Pons (tissue), 1 donor: Measurements from ENCODE around the gene KRTAP12-2.

Source experiments
- DNase-seq: peaks from one replicate; pipeline ENCODE4 v3.0.0-alpha.2; 2016; ENCODE audit warnings: low spot score

The KRTAP12-2 gene, protein sequence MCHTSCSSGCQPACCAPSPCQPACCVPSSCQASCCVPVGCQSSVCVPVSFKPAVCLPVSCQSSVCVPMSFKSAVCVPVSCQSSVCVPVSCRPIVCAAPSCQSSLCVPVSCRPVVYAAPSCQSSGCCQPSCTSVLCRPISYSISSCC

DNA sequence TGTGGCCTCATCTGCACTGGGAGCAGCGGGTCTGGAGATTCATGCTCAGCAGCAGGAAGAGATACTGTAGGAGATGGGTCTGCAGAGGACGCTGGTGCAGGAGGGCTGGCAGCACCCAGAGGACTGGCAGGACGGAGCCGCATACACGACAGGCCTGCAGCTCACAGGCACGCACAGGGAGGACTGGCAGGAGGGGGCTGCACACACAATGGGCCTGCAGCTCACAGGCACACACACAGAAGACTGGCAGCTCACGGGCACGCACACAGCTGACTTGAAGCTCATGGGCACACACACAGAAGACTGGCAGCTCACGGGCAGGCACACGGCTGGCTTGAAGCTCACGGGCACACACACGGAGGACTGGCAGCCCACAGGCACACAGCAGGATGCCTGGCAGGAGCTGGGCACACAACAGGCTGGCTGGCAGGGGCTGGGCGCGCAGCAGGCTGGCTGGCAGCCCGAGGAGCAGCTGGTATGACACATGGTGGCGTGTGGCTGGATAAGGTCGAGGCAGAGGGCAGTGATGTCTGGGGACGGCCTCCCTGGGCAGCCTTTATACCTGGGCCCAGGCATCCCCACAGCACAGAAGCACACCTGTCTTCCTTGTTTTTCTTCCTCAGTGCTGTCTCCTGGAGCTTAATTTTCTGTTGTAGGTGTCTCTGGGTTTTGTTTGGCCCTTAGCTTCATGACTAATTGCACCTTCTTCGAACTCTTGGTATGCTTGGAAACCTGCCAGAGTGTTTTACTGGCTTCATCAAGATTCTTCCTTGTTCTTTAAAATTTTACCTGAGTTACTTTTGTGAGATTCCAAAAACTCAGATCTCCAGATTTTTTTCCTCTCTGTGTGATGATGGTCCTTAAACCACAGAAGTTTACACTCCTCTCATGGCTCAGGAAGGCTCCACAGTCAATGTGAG lies at the start of gene KRTAP12-2:
TSS of gene KRTAP12-2 (minus strand) at position 527 of the 920 bp plus-strand sequence. CDS start at position 486, 41 bp downstream.
- DNase-seq, result no peak

DNA sequence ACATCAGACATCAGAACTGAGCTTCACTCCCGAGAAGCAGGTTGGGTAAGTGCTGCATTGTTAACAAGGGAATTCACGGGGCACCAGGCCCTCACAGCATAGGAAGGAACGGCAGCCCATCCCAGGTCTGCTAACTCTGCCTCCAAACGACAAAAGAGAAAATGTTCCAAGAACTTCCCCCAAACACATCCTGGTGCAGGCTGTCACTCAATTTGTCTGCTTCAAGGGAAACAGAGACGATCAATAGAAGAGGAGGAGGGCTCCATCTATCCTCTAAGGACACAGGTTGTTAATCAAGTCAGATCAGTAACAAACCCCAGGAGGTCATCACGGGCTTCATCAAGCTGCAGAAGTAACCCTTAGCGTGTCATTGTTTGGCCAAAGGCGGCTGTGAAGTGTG lies 48.2 kb upstream of the KRTAP12-2 start:
- no peak for DNase-seq

DNA sequence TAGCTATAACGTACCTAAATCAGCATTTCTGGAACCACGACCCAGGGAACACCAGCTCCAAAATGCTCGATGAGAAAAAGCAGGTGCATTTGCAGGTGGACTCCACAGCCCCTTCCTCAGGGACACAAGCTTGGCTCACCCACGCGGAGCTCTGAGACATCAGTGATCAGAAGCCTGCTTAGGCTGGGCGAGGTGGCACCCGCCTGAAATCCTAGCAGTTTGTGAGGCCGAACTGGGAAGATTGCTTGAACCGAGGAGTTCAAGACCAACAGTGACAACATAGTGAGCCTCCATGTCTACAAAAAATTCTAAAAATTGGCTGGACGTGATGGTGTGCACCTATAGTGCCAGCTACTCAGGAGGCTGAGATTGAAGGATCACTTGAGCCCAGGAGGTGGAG lies 47.1 kb upstream of the KRTAP12-2 start:
- DNase-seq, result no peak

DNA sequence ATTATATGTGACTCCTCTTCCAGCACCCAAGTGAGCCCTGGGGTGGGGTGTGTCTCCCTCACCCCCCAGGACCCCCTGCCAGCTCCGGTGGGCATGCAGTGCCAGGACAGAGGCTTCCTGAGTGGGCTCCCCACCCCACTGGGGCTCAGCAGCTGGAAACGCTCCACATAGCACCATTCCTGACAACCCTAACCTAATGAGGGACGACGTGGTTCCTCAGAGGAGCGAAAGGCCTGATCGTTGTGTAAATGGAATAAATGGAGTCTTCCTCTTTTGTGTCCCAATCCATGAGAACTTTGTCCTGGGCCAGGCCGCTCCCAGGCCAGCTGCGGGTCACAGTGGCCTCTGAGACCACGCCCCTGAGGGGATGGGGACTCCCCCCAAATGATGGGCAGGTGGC lies 46.4 kb upstream of the KRTAP12-2 start:
- no peak for DNase-seq

DNA sequence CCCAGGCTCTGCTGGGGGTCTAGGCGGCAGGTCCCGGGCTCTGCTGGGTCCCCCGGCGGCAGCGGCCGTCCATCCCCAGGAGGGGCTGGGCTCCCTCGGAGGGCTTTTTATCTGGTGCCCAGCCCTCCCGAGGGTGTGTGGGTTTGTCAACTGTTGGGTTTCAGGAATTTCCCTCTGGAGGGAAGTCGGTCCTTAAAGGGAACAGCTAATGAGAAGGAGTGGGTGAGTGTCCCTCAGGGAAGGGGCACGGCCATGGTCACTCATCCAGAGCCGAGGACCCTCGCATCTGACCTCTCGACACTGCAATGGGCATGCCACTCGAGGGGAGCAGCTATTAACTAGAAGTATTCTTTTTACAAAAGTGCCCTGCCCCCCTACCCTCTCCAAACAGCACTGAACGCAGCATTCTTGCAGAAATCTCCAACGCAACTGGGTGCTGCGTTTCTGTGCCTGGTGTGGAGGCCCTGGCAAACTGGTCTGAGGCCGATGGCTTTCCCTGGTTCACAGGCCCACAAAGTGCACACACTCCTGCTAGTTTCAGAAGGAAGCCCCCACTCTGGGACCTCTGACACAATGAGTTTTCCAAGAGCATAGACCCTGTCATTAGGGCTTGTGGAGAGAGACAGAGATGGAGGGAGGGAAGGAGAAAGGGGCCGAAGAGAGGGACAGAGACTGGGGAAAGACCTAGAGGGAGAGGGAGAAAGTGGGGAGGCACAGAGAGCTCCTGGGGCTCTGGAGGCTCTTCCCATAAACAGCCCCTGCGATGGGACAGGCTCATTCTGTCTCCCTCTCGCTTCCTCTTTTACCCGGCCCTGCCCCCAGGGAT lies 45.7 kb upstream of the KRTAP12-2 start:
- DNase-seq, result no peak

DNA sequence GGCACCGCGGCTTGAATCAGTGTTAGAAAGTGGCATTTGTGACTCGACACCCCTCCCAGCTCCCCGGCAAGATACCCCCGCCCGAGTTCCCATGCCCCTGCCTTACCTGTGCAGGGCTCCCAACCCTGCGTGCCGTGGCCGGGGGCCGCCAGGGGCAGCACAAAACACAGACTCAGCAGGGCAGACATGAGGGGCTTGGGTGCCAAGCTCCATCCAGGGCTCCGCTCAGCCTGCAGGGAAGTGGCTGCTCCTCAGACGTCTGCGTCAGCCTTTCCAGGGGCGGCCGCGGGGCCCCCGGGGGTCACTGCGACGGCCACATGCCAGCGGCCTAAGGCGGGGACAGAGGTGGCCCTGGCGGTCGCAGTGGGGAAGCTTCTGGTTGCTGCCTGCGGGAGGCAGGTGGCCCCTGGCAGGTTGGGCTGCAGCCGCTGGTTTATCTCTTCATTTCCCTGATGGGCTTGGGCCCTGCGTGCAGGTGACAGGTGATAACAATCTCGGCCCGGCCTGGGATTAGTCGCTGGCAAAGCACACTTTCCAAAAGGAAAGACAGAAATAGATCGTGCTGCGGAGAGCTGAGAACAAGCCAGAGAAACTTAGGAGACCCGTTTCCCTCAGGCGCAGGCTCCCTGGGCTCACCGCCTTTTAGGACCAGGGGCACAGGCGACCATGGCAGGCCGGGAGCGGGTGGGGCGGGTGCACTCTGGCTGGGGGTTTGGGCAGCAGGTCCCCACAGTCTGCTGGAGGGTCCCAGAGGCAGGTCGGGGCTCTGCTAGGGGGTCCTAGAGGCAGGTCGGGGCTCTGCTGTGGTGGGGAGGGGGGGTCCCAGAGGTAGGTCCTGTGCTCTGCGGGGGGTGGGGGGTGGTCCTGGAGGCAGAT lies 44.8 kb upstream of the KRTAP12-2 start, which contains the start of gene TSPEAR:
TSS of gene TSPEAR (minus strand) at position 246 of the 876 bp plus-strand sequence. CDS start at position 188, 58 bp downstream.
- no peak for DNase-seq

DNA sequence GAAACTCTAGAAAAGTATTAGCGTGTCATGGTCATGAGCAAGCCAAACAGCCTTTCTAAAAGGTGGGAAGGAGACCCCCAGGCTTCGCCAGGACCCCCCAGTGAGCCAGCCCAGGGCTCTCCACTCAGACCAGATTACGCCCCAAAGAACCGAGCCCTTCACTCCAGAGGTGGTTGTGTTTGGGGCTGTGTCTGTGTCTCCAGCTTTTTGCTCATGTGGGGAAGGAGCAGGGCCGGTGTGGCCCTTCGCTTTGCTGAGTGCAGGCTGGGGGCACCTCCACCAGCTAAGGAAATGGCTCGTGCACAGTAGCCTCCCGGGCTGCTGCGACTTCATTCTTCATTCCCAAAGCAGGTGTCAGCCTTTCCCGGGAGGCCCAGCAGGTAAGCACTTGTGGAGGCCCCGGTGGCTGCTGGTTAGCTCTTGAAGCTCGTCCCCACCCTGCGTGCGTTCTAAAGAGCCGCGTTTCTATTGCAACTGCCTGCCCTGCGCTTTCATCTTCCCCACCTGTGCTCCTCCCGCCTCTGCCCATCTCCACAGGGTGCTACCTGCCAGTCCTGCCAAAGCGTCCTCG lies 44.1 kb upstream of the KRTAP12-2 start:
- no peak for DNase-seq

DNA sequence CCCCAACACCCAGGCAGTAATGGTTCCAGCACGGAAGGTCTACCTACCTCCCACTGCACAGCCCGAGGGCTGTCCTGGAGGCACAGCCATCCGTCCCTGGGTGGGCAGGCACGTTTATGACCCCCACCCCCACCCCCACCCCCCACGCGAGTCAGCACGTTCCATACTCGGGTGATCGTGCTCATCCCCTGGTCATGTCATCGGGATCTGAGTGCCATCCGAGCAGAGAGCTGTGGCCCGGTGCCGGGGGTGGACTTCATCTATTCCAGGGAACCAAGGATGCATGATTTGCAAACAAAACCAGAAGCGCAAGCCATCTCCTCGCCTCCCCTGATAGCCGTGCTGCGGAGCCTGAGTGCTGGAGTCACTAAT lies 43.6 kb upstream of the KRTAP12-2 start:
- DNase-seq, result no peak

DNA sequence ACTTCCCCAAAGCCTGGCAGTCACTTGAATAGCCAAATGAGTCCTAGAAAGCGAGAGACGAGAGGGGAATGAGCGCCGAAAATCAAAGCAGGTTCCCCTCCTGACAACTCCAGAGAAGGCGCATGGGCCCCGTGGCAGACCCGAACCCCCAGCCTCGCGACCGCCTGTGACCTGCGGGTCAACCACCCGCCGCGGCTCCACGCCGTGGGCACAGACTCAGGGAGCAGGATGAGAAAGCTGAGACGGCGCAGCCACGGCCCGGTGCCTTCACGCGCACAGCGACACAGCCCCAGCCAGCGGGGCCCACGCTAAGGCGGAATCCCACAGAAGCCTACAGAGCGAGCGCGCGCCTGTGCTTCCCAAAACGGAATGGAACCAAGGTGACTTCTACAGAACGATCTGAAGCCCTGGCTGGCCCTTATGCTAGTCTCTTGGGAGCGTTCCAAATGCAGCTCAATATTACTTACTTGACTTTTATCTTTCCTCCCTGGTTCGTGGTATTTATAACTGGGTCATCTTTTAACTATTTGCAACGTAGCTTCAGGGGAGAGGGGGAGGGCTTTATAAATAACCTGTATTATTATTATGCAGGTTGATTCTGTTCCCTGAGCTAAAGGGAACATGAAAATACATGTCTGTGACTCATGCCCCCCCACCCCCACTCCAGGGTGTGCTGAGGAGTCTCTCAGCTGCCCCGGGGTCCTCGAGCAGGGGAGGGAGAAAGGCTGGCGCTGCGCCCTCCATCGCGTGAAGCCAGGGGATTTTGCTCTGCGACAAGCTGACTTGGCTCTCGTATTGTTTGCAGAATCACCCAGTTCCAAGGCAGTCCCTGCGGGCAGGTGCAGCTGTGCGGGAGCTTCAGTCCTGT lies 42.9 kb upstream of the KRTAP12-2 start:
- DNase-seq, result no peak

DNA sequence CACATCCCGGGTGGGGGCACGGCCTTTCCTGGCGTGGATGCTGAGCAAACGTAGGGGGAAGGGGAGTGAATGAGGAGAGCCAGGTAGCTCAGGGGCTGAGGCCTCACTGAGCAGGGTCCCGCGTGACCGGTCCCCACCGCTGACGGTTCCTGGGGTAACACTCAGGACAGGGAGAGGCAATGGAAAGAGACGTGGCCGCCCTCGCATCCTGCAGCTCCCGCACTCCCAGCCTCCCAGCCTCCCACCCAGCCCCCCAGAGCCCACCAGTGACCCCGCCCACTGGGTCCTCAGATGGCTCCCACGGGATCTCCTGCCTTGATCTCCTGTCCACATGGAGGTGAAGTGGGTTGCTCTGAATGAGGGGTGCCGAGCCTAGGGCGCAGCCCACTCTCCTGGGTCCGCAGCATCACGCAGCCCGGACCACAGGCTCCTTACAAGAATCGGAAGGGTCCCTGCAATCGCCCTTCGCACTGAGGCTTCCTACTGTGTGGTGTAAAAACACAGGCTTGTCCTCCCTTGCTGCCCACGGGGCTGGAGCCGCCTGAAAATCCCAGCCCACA lies 42.2 kb upstream of the KRTAP12-2 start:
- DNase-seq, result no peak

DNA sequence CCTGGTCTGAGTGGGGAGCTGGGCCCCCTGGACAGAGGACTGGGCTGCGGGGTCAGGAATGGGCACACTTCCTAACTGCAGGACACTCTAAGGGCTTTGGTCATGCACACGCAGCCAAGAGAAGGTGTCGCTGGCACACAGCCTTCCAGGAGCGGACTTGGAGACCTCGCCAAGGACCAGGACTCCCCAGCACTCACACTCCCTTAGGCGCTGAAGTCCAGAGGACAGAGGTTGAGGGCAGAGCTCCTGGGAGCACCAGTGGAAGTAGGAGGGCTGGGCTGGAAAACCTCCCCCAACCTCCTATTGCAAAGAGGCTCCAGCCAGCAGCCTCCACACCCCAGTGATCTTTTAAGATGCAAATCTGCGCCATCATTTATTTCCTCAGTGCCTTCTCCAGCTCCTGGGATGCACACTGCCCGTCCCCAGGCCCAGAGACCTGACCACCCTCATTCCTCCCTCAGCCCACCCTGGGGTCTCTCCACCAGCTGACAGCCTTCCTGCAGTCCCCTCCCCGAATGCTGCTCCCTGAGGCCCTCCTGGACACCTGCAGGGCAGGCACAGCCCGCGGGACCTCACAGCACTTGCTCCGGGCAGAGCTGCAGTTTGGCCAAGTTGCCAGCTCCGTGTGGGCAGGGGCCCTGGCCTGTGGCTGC lies 41.6 kb upstream of the KRTAP12-2 start:
- DNase-seq, result no peak

DNA sequence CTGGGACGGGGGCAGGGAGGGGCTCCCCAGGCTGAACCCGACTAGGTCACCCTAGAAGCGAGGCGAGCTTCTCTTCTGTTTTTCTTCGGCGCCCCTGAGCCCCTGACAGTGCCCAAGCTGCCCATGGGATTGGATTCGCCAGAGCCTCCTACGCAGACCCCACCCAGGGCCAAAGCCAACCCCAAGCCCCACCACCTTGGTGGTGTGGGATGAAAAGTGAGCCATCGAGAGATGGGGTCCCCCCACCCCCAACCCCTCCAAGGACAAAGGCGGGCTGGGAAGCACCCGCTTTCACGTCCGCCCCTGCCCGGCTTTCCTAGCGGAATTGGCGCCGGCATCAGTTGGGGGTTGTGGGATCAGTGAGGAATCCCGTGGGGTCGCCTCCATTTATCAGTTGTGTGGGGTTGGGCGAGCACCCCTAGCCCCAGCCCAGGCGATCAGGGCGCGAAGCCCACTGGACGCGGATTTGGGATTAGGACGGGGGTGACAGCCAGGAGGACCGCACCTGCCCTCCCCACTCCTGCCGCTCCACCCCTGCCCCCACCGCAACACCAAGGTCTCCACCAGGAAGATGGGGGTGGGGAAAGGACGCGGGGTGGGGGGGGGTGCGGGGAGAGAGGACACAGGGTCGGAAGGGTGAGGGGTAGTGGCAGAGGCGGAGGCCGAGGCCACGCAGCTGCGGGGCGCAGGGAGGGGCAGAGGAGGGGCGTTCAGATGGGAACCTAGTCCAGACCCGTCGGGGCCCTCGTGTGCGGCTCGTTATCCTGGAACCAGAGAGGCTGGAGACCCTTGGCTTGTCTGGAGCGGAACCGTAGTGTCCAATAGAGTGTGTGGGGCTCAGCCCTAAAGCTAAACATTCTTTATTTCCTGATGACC lies 40.2 kb upstream of the KRTAP12-2 start:
- no peak for DNase-seq

DNA sequence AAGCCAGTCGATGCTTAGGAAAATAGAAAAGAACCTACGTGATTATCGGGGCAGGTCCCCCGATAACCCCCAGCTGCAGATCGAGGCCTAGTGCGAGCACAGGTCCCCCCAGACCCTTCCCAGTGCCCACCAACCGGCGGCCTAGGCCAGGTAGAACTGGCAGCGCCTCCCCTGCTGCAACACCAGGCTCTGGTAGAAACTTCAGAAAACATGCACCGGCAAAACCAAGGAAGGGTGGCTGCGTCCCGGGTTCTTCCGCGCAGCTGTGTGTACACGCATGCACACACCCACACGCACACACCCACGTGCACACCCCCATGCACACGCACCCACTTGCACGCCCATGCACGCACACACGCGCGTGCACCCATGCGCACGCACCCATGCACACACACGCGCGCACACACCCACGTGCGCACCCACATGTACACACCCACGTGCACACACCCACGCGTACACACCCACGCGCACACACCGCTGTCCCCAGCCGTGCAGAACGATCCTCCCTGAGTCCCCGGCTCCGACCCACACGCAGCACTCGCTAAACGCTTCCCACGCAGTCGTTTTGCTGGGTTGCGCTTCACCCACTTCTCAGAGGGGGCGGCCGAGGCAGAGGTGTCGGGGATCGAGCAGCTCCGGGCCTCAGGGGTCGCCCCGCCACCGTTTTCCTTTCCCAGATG lies 39.4 kb upstream of the KRTAP12-2 start:
- no peak for DNase-seq

DNA sequence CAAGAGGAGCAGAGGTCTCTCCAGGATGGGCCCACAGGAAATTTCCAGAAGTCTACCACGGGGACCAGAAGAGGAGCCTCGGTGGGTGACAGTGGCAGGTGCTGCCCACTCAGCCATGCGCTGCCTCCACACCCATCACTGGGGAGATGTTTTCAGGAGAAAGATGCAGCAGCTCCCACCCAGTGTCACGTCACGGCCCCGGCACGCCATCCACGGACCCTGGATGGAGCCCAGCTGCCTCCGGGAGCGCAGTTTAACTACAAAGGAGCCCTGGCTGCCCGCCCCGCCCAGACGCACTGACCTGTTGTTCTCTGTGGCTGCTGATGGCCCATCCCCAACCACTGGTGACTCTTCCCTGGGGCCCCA lies 37.9 kb upstream of the KRTAP12-2 start:
- DNase-seq, result no peak

DNA sequence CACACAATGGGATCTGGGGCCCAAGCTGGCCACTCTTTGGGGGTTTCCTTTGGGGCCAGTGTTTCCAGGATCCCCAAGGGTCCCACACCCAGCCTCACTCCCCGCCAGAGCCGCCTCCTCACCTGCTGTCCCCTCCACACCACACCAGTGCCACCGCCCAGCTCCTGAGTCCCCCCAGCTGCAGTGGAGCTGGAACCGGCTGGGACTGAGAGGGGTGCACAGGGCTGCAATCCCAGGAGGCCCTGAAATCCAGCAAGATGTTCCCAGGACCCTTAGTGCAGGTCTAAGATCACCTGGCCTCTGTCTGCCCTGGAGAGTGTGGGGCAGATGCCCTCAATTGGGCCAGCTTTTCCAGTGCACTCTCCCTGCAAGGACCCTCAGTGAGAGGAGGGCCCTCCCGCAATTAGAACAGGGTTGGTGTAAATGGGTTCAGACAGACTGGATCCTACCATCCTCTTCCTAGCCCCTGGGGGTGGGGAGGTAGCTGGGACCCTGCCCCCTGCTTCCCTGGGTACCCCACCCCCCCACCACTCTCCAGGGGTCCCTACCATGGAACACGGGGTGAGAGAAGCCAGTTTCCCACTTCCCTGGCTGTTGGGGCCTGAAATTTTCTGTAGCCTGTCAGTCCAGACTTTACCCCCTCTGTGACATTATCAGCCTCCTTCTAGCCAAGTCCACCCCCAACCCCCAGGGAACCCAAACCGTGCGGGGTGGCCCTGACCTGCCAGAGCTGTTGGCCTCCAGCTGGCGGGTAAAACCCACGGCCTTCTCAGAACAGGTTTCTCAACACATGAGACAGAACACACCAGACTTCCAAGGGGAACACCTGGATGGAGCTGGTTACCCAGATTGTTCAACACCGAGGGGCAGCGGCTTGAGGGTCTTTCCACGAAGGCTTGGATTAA lies 37.3 kb upstream of the KRTAP12-2 start:
- no peak for DNase-seq

DNA sequence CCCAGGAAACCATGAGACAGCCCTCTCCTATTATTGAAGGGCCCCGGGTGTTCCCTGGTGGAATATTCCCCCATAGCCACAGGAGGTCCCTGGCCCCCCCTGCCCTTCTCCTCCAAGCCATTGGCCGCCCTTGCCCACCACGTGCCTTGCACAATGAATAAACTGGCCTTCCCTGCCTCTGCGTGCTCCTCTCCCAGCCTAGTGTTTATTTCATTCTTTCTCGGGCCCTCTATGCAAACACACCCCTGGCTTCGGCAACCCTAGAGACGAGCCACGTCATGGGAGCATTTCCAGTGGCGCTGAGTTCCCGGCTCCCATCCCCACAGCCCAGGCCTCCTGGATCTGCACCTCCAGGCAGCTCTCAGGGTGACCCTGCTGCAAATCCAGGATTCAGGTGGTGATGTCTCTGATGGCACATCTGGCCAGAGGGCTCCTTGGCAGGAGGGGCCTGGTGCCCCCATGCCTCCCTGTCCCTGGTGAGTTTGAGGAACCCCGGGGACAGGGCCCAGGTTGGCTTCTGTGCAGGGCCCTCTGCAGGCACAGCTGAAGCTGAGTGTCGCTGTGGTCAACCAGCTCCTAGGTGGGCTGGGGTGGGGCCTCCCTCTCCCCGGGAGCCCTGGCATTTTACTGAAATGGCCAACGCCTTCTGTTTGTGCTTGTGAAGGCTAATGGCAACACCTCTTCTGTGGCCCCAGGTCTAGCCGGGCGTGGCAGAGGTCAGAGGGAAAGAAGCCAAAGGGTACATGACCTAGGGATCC lies 36.4 kb upstream of the KRTAP12-2 start:
- no peak for DNase-seq
